Measurements from ENCODE around the gene RFFL.

DNA sequence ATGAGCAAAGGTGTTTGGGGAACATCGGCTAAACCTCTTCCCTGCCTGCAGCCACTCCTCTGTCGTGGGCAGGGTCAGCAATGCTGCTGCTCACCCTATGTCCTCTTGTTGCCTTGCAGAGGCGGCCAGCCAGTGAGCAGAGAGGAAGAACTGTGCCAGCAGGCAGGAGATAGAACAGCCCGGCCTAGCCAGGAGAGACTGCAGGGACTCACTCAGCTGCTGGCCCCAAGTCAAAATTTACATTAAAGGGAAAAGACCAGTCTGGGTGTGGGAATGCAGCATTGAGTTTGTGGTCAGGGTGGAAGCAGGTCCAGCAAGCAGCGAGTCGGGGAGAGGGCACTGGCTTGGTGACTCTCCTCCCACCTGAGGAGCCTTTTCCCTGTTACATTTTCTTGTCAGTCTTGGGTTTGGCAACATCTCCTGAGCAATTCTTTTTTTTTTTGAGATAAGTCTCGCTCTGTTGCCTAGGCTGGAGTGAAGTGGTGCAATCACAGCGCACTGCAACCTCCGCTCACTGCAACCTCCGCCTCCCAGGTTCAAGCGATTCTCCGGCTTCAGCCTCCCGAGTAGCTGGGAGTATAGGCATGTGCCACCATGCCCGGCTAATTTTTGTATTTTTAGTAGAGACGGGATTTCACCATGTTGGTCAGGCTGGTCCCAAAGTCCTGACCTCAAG lies 60.5 kb downstream of the RFFL start:
- TF ChIP-seq, protein P1, sequence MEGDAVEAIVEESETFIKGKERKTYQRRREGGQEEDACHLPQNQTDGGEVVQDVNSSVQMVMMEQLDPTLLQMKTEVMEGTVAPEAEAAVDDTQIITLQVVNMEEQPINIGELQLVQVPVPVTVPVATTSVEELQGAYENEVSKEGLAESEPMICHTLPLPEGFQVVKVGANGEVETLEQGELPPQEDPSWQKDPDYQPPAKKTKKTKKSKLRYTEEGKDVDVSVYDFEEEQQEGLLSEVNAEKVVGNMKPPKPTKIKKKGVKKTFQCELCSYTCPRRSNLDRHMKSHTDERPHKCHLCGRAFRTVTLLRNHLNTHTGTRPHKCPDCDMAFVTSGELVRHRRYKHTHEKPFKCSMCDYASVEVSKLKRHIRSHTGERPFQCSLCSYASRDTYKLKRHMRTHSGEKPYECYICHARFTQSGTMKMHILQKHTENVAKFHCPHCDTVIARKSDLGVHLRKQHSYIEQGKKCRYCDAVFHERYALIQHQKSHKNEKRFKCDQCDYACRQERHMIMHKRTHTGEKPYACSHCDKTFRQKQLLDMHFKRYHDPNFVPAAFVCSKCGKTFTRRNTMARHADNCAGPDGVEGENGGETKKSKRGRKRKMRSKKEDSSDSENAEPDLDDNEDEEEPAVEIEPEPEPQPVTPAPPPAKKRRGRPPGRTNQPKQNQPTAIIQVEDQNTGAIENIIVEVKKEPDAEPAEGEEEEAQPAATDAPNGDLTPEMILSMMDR (IDR thresholded peaks at IDR 0.05) = no peak
- TF ChIP-seq POLR2AphosphoS5 (IDR thresholded peaks at IDR 0.05) (no peak), POLR2A (IDR thresholded peaks at IDR 0.05) (peak in 1 of 2 donors; percentile 17), EP300 (IDR thresholded peaks at IDR 0.05) (no peak)
